NCI-H526 treated with DMSO at 0.1 percent for 48 hours (cell line): Measurements from ENCODE around the gene RPRD1B.

Experiments
- DNase-seq: peaks from one replicate; lab custom pipeline; 2025; lab: John Stamatoyannopoulos, UW

Gene RPRD1B

GRCh38 chr20:38120625-38120988 is 87.1 kb downstream of the RPRD1B start:
- DNase-seq, result no peak

GRCh38 chr20:38121741-38122140 is 88.2 kb downstream of the RPRD1B start:
- DNase-seq, result no peak

- no peak for DNase-seq
These were observed 89.6 kb downstream of the RPRD1B start for GRCh38 chr20:38123021-38123587.

- no peak for DNase-seq
These were observed 91.9 kb downstream of the RPRD1B start for GRCh38 chr20:38125157-38126056.

- DNase-seq, result no peak
These were observed 92.8 kb downstream of the RPRD1B start for GRCh38 chr20:38126146-38126921.

GRCh38 chr20:38126932-38127621 is 93.5 kb downstream of the RPRD1B start:
- no peak for DNase-seq

GRCh38 chr20:38127920-38128528 is 94.5 kb downstream of the RPRD1B start:
- no peak for DNase-seq

- no peak for DNase-seq
These were observed 95.1 kb downstream of the RPRD1B start for GRCh38 chr20:38128691-38129090.

- no peak for DNase-seq
These were observed 95.8 kb downstream of the RPRD1B start for GRCh38 chr20:38129248-38129865.

- DNase-seq, result no peak
These were observed 96.5 kb downstream of the RPRD1B start for GRCh38 chr20:38129893-38130609.

- DNase-seq, result no peak
These were observed 97.4 kb downstream of the RPRD1B start for GRCh38 chr20:38130687-38131587.

- DNase-seq, result no peak
These were observed 98.1 kb downstream of the RPRD1B start for GRCh38 chr20:38131588-38132121.

- no peak for DNase-seq
These were observed 98.8 kb downstream of the RPRD1B start for GRCh38 chr20:38132156-38132909.

- no peak for DNase-seq
These were observed 99.5 kb downstream of the RPRD1B start for GRCh38 chr20:38132910-38133501.

- DNase-seq, result no peak
These were observed 100.3 kb downstream of the RPRD1B start for GRCh38 chr20:38133680-38134426.

GRCh38 chr20:38134427-38135270 is 101.1 kb downstream of the RPRD1B start:
- DNase-seq, result no peak

GRCh38 chr20:38135271-38135650 is 101.7 kb downstream of the RPRD1B start:
- no peak for DNase-seq
